ENCODE data around the gene RABGAP1L.
"Not testable (repeated sequence)": the region's sequence is repeated elsewhere in the genome, so short reads cannot be mapped to it uniquely, and the experiment has no call there.

The RABGAP1L gene

GRCh38 chr1:174652569-174653280, 493.4 kb downstream of the RABGAP1L start:
- no peak overlapping the region for H3K4me3 ChIP-seq (ENCODE audit: low read depth, low read length)

- H3K4me3 ChIP-seq (ENCODE audit: low read depth, low read length): no peak overlapping the region
Measured at GRCh38 chr1:174654560-174654959, 495.2 kb downstream of the RABGAP1L start.

- no peak overlapping the region for H3K4me3 ChIP-seq (ENCODE audit: low read depth, low read length)
Measured at GRCh38 chr1:174656409-174657059, 497.2 kb downstream of the RABGAP1L start.

GRCh38 chr1:174657411-174657810, 498.1 kb downstream of the RABGAP1L start:
- H3K4me3 ChIP-seq (ENCODE audit: low read depth, low read length): no peak overlapping the region

GRCh38 chr1:174657893-174658292, 498.6 kb downstream of the RABGAP1L start:
- no peak overlapping the region for H3K4me3 ChIP-seq (ENCODE audit: low read depth, low read length)

- H3K4me3 ChIP-seq (ENCODE audit: low read depth, low read length): no peak overlapping the region
Measured at GRCh38 chr1:174659823-174660222, 500.5 kb downstream of the RABGAP1L start.

- H3K4me3 ChIP-seq (ENCODE audit: low read depth, low read length): no peak overlapping the region
Measured at GRCh38 chr1:174660476-174660875, 501.2 kb downstream of the RABGAP1L start.

- H3K4me3 ChIP-seq (ENCODE audit: low read depth, low read length): no peak overlapping the region
Measured at GRCh38 chr1:174663358-174663757, 504.0 kb downstream of the RABGAP1L start.

GRCh38 chr1:174666248-174666647, 506.9 kb downstream of the RABGAP1L start:
- H3K4me3 ChIP-seq (ENCODE audit: low read depth, low read length): no peak overlapping the region

- no peak overlapping the region for H3K4me3 ChIP-seq (ENCODE audit: low read depth, low read length)
Measured at GRCh38 chr1:174671826-174672225, 512.5 kb downstream of the RABGAP1L start.

- no peak overlapping the region for H3K4me3 ChIP-seq (ENCODE audit: low read depth, low read length)
Measured at GRCh38 chr1:174676856-174677255, 517.5 kb downstream of the RABGAP1L start.

GRCh38 chr1:174678657-174679056, 519.3 kb downstream of the RABGAP1L start:
- H3K4me3 ChIP-seq (ENCODE audit: low read depth, low read length): no peak overlapping the region

- no peak overlapping the region for H3K4me3 ChIP-seq (ENCODE audit: low read depth, low read length)
Measured at GRCh38 chr1:174680101-174680500, 520.8 kb downstream of the RABGAP1L start.

- H3K4me3 ChIP-seq (ENCODE audit: low read depth, low read length): no peak overlapping the region
Measured at GRCh38 chr1:174682419-174683008, 523.2 kb downstream of the RABGAP1L start.

- H3K4me3 ChIP-seq (ENCODE audit: low read depth, low read length): no peak overlapping the region
Measured at GRCh38 chr1:174686213-174686612, 526.9 kb downstream of the RABGAP1L start.

GRCh38 chr1:174689524-174689923, 530.2 kb downstream of the RABGAP1L start:
- H3K4me3 ChIP-seq (ENCODE audit: low read depth, low read length): no peak overlapping the region

GRCh38 chr1:174690266-174690665, 530.9 kb downstream of the RABGAP1L start:
- H3K4me3 ChIP-seq (ENCODE audit: low read depth, low read length): no peak overlapping the region

- H3K4me3 ChIP-seq (ENCODE audit: low read depth, low read length): no peak overlapping the region
Measured at GRCh38 chr1:174692313-174692712, 533.0 kb downstream of the RABGAP1L start.

GRCh38 chr1:174693085-174693484, 533.8 kb downstream of the RABGAP1L start:
- no peak overlapping the region for H3K4me3 ChIP-seq (ENCODE audit: low read depth, low read length)

- H3K4me3 ChIP-seq (ENCODE audit: low read depth, low read length): not testable (repeated sequence)
Measured at GRCh38 chr1:174693539-174693938, 534.2 kb downstream of the RABGAP1L start.

GRCh38 chr1:174696026-174696821, 536.9 kb downstream of the RABGAP1L start:
- H3K4me3 ChIP-seq (ENCODE audit: low read depth, low read length): no peak overlapping the region
